ENCODE data around the gene SUCLA2. TPM values are rescaled to one million over a fixed set of nuclear protein-coding genes. Genes with fewer than 3 reads are reported as not detected.

SUCLA2 gene
- total RNA-seq, 4 donors from 2014 or later, result 56.8 to 68.6 (median 60.9) TPM

GRCh38 chr13:48029859-48030258 is 28.8 kb upstream of the SUCLA2 start:
- H3K36me3 ChIP-seq, result peaks cover 0 to 11% of the 10 kb centered on the region in 2 donors
- no peaks in the 10 kb centered on the region for H3K4me1 ChIP-seq
- TF ChIP-seq EP300 (IDR thresholded peaks at IDR 0.05) (no peak), POLR2A (IDR thresholded peaks at IDR 0.05) (no peak), POLR2AphosphoS5 (IDR thresholded peaks at IDR 0.05) (no peak), CTCF (IDR thresholded peaks at IDR 0.05) (no peak)
- no peaks in the 10 kb centered on the region for H3K9me3 ChIP-seq
- H3K27me3 ChIP-seq, result no peaks in the 10 kb centered on the region
- no peak overlapping the region for H3K27ac ChIP-seq
- H3K4me3 ChIP-seq, result no peak overlapping the region
- WGBS, 2 donors (ENCODE audit: low coverage in 1 of 2), result 88 to 90% methylated on average over 2 of the region's 2 CpGs
- no peak for ATAC-seq

GRCh38 chr13:48028066-48028465 is 27.0 kb upstream of the SUCLA2 start:
- no peak for ATAC-seq
- Histone ChIP-seq H3K4me1 (no peaks in the 10 kb centered on the region), H3K27me3 (no peaks in the 10 kb centered on the region), H3K4me3 (no peak overlapping the region), H3K9me3 (no peaks in the 10 kb centered on the region), H3K27ac (no peak overlapping the region), H3K36me3 (peaks cover 0 to 11% of the 10 kb centered on the region in 2 donors)
- no peak for TF ChIP-seq POLR2A (IDR thresholded peaks at IDR 0.05)
- TF ChIP-seq POLR2AphosphoS5 (IDR thresholded peaks at IDR 0.05), result no peak
- TF ChIP-seq CTCF (IDR thresholded peaks at IDR 0.05), result no peak
- no peak for TF ChIP-seq EP300 (IDR thresholded peaks at IDR 0.05)

GRCh38 chr13:48019796-48020195 is 18.7 kb upstream of the SUCLA2 start:
- ATAC-seq, result no peak
- no peaks in the 10 kb centered on the region for H3K9me3 ChIP-seq
- no peak overlapping the region for H3K27ac ChIP-seq
- 88 to 92% methylated on average over 1 of the region's 1 CpG for WGBS, 2 donors (ENCODE audit: low coverage in 1 of 2)
- H3K27me3 ChIP-seq, result no peaks in the 10 kb centered on the region
- H3K4me1 ChIP-seq, result no peaks in the 10 kb centered on the region
- TF ChIP-seq POLR2A (IDR thresholded peaks at IDR 0.05) (no peak), POLR2AphosphoS5 (IDR thresholded peaks at IDR 0.05) (no peak), CTCF (IDR thresholded peaks at IDR 0.05) (no peak)
- no peaks in the 10 kb centered on the region for H3K36me3 ChIP-seq
- H3K4me3 ChIP-seq, result no peak overlapping the region

GRCh38 chr13:48018637-48019036 is 17.6 kb upstream of the SUCLA2 start:
- Histone ChIP-seq H3K4me3 (no peak overlapping the region), H3K9me3 (no peaks in the 10 kb centered on the region), H3K27me3 (no peaks in the 10 kb centered on the region), H3K27ac (no peak overlapping the region), H3K4me1 (no peaks in the 10 kb centered on the region), H3K36me3 (no peaks in the 10 kb centered on the region)
- TF ChIP-seq POLR2A (IDR thresholded peaks at IDR 0.05) (no peak), EP300 (IDR thresholded peaks at IDR 0.05) (no peak), POLR2AphosphoS5 (IDR thresholded peaks at IDR 0.05) (no peak), CTCF (IDR thresholded peaks at IDR 0.05) (no peak)
- no peak for ATAC-seq
- 97% methylated on average over 2 of the region's 2 CpGs; no CpG with 5 or more reads in 1 of the 2 donors for WGBS, 2 donors (ENCODE audit: low coverage in 1 of 2)

- no peak overlapping the region for H3K27ac ChIP-seq
- H3K36me3 ChIP-seq, result no peaks in the 10 kb centered on the region
- H3K9me3 ChIP-seq, result no peaks in the 10 kb centered on the region
- no peak for ATAC-seq
- H3K4me3 ChIP-seq, result no peak overlapping the region
- TF ChIP-seq POLR2A (IDR thresholded peaks at IDR 0.05) (no peak), EP300 (IDR thresholded peaks at IDR 0.05) (no peak), CTCF (IDR thresholded peaks at IDR 0.05) (no peak), POLR2AphosphoS5 (IDR thresholded peaks at IDR 0.05) (no peak)
- 94% methylated on average over 2 of the region's 2 CpGs; no CpG with 5 or more reads in 1 of the 2 donors for WGBS, 2 donors (ENCODE audit: low coverage in 1 of 2)
- no peaks in the 10 kb centered on the region for H3K27me3 ChIP-seq
- no peaks in the 10 kb centered on the region for H3K4me1 ChIP-seq
These were observed 13.3 kb upstream of the SUCLA2 start for GRCh38 chr13:48014359-48014758.
